GM18909 (cell line): Measurements from ENCODE around the gene RPL6.
A peak's percentile ranks its signal among the peaks of the same experiment; 100 is the strongest.
"Not testable (repeated sequence)": the region's sequence is repeated elsewhere in the genome, so short reads cannot be mapped to it uniquely, and the experiment has no call there.

Experiments used
- ATAC-seq: cut with Tn5 transposase; IDR thresholded peaks from one replicate; pipeline ENCODE4 v1.9.1; 2021; ENCODE audit warnings: mild to moderate bottlenecking; ENCODE audit not compliant: unreplicated experiment, poor library complexity

RPL6 gene

DNA sequence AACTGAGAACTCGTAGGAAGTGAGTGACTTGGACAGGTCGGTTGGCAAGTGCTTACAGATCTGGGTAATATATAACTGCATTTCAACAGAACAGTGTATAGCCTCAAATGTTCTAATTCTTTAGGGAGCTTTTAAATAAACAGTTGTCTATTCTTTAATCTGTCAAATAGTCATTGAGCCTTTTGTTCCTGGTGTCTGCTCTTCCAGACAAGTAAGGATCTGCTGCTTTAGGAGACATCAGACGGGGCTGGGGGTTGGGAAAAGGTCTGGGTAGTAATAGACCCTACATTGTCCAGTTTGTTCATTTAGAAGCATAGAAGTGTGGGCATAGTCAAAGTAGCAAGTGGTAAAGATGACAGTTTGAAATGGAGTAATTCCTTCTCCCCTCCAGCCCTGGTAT, 11.3 kb upstream of the RPL6 start:
- no peak for ATAC-seq

DNA sequence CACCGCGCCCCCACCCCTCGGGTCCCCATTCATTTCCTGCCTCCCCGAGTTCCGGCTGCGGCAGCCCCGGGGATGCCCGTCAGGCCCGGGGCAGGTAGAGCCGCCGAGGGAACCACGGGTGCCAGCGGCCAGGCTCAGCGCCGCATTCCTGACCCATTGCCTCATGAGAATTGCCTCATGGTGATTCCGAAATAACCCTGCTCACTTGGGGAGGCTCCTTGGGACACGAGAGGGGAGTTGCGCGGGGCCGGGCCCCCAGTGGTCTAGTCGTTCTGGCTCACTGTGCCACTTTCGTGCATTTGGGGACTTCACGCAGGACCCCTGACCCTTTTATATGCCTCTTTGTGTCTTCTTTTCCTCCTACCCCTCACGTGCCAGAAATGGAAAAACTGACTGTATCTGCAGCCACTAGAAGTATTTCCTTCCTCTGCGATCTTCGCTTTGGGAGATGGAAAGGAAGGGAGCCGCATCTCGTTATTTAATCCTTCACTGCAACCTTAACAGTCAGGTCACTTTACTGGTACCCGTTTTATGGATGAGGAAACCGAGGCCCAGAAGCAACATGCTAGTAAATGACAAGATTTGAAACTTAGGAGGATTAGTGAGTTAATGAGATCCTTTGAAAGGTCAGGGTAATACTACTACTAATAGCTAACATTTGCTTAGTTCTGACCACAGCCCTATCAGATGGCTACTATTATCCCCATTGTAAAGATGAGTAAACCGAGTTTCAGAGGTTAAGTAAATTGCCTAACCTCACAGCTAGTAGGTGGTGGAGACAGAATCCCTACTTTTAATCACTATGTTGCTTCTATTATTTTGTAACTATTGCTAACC, 10.1 kb upstream of the RPL6 start:
- peak; percentile 10 for ATAC-seq

DNA sequence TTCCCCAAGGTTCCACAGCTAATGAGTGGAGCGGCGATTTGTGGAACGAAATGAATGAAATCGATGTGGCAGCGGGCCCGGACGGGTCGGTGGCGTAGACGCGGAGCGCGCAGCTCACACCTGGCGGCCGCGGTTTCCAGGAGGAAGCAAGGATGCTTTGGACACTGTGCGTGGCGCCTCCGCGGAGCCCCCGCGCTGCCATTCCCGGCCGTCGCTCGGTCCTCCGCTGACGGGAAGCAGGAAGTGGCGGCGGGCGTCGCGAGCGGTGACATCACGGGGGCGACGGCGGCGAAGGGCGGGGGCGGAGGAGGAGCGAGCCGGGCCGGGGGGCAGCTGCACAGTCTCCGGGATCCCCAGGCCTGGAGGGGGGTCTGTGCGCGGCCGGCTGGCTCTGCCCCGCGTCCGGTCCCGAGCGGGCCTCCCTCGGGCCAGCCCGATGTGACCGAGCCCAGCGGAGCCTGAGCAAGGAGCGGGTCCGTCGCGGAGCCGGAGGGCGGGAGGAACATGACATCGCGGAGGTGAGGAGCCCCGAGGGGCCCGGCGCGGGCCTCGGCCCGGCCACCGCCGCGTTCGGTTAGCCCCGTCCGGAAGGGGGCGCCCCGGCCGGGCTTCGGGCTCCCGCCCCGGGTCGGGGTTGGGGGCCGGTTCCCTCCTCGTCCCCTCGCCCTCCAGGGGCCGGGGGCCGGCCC, 9.3 kb upstream of the RPL6 start, which contains the start of gene PTPN11:
TSS of gene PTPN11 (plus strand) at position 340 of the 689 bp plus-strand sequence. CDS start at position 505, 165 bp downstream.
- ATAC-seq, result peak; percentile 79

DNA sequence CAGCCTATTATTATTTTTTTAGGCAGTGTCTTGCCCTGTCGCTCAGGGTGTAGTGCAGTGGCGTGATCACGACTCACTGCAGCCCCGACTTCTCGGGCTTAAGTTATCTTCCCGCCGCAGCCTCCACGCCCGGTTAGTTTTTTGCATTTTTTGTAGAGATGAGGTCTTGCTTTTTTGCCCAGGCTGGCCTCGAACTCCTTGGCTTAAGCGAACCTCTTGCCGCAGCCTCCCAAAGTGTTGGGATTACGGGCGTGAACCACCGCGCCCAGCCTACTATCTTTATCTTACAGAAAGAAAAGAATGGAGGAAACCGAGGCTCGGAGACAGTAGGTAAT, 8.8 kb upstream of the RPL6 start:
- ATAC-seq, result no peak

GRCh38 chr12:112415457-112415856, 6.1 kb upstream of the RPL6 start:
- not testable (repeated sequence) for ATAC-seq

DNA sequence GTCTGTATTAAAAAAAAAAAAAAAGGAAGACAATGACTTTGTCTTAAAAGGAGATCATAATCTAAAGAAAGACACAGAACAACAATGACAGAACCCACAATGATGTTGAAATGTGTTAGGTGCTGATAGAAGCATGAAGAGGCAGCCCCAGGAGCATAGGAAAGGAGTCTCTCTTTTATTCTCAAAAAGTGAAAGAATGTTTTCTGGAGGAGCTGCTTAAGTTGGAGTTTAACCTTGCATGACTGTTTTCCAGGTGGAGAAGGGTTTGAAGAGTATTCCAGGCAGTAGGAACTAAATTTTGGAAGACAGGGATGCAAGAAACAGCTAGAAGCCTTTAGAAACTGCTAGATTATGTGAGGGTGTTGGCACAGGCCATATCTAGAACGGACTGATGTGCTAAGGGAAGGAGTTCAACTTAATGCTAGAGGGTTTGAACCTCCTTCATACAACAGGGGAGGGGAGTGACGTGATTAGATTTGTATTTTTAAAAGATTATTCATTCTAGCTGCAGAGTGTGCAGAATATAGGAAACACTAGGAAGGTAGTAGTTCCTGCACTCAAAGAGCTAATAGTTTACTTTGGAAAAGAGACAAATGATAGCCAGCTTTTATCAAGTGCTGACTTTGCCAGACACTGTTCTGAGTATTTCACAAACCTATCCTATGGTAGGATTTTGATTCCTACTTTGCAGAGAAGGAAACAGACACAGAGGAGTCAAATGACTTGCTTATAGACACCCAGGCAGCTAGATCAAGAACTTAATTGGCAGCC, 4.6 kb upstream of the RPL6 start:
- ATAC-seq, result no peak

GRCh38 chr12:112409906-112410244, 470 bp upstream of the RPL6 start:
- ATAC-seq, result no peak

- ATAC-seq, result no peak
Measured at GRCh38 chr12:112408621-112409020, 784 bp downstream of the RPL6 start.

GRCh38 chr12:112407683-112408082, 1.7 kb downstream of the RPL6 start:
- ATAC-seq, result not testable (repeated sequence)

GRCh38 chr12:112406519-112407488, 2.6 kb downstream of the RPL6 start:
- ATAC-seq, result no peak

GRCh38 chr12:112401903-112402498, 7.4 kb downstream of the RPL6 start:
- no peak for ATAC-seq

DNA sequence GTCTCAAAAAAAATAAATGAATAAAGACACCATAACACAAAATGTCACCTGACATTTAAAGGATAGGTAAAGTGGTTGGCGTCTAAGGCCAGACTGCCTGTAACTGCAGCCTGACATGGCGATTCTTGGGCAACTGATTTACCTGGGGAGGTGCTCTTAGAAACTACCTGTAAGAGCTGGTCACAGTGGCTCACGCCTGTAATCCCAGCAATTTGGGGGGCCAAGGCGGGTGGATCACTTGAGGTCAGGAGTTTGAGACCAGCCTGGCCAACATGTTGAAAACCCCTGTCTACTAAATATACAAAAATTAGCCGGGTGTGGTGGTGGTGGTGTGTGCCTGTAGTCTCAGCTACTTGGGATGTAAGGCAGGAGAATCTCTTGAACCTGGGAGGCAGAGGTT, 8.4 kb downstream of the RPL6 start:
- ATAC-seq, result no peak

GRCh38 chr12:112393328-112393727, 16.1 kb downstream of the RPL6 start:
- no peak for ATAC-seq

DNA sequence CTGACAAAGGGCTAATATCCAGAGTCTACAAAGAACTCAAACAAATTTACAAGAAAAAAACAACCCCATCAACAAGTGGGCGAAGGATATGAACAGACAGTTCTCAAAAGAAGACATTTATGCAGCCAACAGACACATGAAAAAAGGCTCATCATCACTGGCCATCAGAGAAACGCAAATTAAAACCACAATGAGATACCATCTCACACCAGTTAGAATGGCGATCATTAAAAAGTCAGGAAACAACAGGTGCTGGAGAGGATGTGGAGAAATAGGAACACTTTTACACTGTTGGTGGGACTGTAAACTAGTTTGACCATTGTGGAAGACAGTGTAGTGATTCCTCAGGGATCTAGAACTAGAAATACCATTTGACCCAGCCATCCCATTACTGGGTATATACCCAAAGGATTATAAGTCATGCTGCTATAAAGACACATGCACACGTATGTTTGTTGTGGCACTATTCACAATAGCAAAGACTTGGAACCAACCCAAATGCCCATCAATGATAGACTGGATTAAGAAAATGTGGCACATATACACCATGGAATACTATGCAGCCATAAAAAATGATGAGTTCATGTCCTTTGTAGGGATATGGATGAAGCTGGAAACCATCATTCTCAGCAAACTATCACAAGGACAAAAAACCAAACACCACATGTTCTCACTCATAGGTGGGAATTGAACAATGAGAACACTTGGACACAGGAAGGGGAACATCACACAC, 19.3 kb downstream of the RPL6 start:
- ATAC-seq, result not testable (repeated sequence)

DNA sequence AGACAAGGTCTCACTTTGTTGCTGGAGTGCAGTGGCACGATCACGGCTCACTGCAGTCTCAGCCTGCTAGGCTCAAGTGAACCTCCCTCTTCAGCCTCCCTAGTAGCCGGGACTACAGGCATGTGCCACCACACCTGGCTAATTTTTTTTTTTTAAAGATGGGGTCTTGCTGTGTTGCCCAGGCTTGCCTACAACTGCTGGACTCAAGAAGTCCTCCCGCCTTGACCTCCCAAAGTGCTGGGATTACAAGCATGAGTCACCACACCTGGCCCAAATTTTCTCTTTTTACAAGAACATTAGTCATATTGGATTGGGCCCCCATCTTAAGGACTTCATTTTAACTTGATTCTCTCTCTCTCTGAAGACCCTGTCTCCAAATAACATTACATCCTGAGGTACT, 20.2 kb downstream of the RPL6 start:
- ATAC-seq, result no peak

- no peak for ATAC-seq
Measured at GRCh38 chr12:112386726-112387125, 22.7 kb downstream of the RPL6 start.

- ATAC-seq, result no peak
Measured at GRCh38 chr12:112382866-112383265, 26.5 kb downstream of the RPL6 start.

- peak; percentile 91 for ATAC-seq
Measured at GRCh38 chr12:112381883-112382796, 27.3 kb downstream of the RPL6 start, which contains the start of gene HECTD4. Gene HECTD4 (minus strand): TSS chr12:112382431. CDS start chr12:112382128, 303 bp downstream.
